ENCODE data around the gene RASD2. TPM values are rescaled to one million over a fixed set of nuclear protein-coding genes. Genes with fewer than 3 reads are reported as not detected.

Gene RASD2
- total and polyA plus RNA-seq, 2 donors (not counting 1 experiment from before 2014, with no cell fraction given): 0.07 TPM; not detected in 1

GRCh38 chr22:35522225-35523149 is 18.1 kb upstream of the RASD2 start:
- no peaks in the 10 kb centered on the region for H4K20me1 ChIP-seq (ENCODE audit: control insufficient read depth, insufficient read depth, low read length, poor library complexity, severe bottlenecking)
- no peak overlapping the region for H3K4me3 Mint-ChIP-seq
- no peaks in the 10 kb centered on the region for H3K36me3 ChIP-seq (replicated peaks in 1 of 2; ENCODE audit: control extremely low read depth in 1 of 2, control insufficient read depth in 1 of 2, extremely low read depth in 1 of 2, insufficient read depth in 2 of 2, low read length in 1 of 2)
- TF ChIP-seq EZH2 (IDR thresholded peaks at IDR 0.05; ENCODE audit: borderline replicate concordance, insufficient read depth, low read depth, low read length, poor library complexity, severe bottlenecking): no peak
- TF ChIP-seq CTCF (IDR thresholded peaks at IDR 0.05): no peak
- no peak overlapping the region for H3K9ac ChIP-seq (ENCODE audit: low read length)
- H3K4me1 ChIP-seq (ENCODE audit: control insufficient read depth in 2 of 2, insufficient read depth in 2 of 2, low read length in 2 of 2): peaks cover 10 to 14% of the 10 kb centered on the region in 2 donors
- H3K27me3 Mint-ChIP-seq: peaks cover 43% of the 10 kb centered on the region
- 90% methylated on average over 8 of the region's 12 CpGs for WGBS (ENCODE audit: insufficient coverage)
- CTCF ChIA-PET: no interaction called here
- peaks cover 12% of the 10 kb centered on the region for H3K4me1 Mint-ChIP-seq
- no peak for ATAC-seq (ENCODE audit: low read depth)
- peaks cover 0 to 3% (median 0%) of the 10 kb centered on the region in 3 donors for H3K9me3 ChIP-seq (ENCODE audit: control extremely low read depth in 1 of 3, control insufficient read depth in 2 of 3, insufficient read depth in 1 of 3, low read length in 2 of 3)
- intact Hi-C loops (cut with micrococcal nuclease): no loop called here
- peaks cover 0 to 29% (median 8%) of the 10 kb centered on the region in 4 experiments for H3K27me3 ChIP-seq (replicated peaks in 1 of 4; ENCODE audit: control extremely low read depth in 1 of 4, control insufficient read depth in 3 of 4, insufficient read depth in 4 of 4, low read length in 3 of 4)
- H3K4me2 ChIP-seq (replicated peaks; ENCODE audit: low read depth, low read length, poor library complexity, severe bottlenecking): no peak overlapping the region
- no peak overlapping the region for H3K4me3 ChIP-seq (ENCODE audit: control extremely low read depth in 1 of 5, extremely low read depth in 1 of 5, insufficient read depth in 1 of 5, low read depth in 2 of 5, low read length in 4 of 5)
- no peaks in the 10 kb centered on the region for H3K9me3 Mint-ChIP-seq (ENCODE audit: insufficient read depth)
- no peak overlapping the region for H2AFZ ChIP-seq (ENCODE audit: insufficient read depth, low read depth, low read length, poor library complexity, severe bottlenecking)
- H3K27ac Mint-ChIP-seq: no peak overlapping the region
- DNase-seq: no peak
- no peaks in the 10 kb centered on the region for H3K79me2 ChIP-seq (ENCODE audit: control insufficient read depth, insufficient read depth, low read length)
- POLR2A ChIA-PET: no interaction called here
- H3K27ac ChIP-seq (ENCODE audit: low read length in 2 of 2): no peak overlapping the region

All from B cell (primary cell).